Stimulated activated CD4-positive, alpha-beta T cell treated with anti-CD3 and anti-CD28 coated beads, Interleukin-1b, Interleukin-23, amount 100 ng/mL, for 24 hours (primary cell): Measurements from ENCODE around the gene EXT2.

Source experiments
- DNase-seq, 4 experiments: peaks; one replicate each; pipeline ENCODE4 v3.0.0-alpha.2; 2020; ENCODE audit warnings: low read depth in 4 of 4, low spot score in 1 of 4

EXT2 gene

DNA sequence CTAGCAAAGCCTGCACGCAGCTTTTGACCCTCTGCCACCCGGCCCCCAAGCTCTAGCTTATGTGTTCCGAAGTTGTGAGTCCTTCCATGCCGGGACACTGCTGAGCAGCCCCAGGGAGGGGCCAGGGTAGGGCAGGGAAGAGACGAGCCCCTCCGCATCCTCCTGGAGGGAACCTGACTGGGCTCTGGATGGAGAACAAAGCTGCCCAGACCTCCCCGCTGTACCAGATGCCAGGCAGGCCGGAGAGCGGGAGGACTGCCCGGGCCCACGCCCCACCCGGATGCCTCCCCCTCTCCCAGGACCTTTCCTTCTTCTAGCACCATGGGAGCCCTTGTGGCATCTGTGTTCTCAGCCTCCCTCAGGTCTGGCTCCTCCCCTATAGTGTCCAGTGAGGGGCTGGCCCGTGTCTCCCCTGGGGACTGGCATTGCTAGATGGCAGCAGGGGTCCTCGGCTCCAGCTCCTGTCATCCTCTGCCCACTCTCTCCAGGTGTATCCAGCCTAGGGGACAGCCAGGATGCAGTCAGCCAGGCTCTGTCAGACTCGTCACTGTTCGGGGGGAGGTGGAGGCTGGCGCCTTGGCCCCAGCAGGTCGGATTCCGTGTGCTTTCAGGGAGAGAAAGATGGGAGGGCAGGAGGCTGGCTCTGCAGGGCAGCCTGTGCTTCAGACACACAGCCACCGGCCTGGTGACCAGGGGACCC is 168.4 kb downstream of the EXT2 start:
- DNase-seq: no peak

DNA sequence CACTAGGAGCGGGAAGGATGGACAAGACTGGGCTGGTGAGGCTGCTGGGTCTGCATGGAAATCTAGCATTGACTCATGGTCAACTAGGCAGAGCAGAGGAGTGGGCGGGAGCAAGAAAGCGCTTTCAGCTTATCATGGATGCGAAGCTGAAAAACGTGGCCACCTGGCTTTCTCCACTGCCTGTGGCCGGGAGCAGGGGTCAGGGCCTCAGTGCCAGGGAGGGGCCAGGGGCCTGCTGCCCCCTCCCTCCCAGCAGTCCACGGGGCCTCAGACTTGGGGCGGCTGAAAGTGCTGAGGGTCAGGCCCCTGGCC is 168.9 kb downstream of the EXT2 start:
- no peak for DNase-seq

GRCh38 chr11:44264761-44265160 is 169.3 kb downstream of the EXT2 start:
- DNase-seq: no peak

GRCh38 chr11:44266056-44266780 is 170.7 kb downstream of the EXT2 start:
- no peak for DNase-seq

- DNase-seq: no peak
Observed at GRCh38 chr11:44267006-44267749, 171.7 kb downstream of the EXT2 start.

DNA sequence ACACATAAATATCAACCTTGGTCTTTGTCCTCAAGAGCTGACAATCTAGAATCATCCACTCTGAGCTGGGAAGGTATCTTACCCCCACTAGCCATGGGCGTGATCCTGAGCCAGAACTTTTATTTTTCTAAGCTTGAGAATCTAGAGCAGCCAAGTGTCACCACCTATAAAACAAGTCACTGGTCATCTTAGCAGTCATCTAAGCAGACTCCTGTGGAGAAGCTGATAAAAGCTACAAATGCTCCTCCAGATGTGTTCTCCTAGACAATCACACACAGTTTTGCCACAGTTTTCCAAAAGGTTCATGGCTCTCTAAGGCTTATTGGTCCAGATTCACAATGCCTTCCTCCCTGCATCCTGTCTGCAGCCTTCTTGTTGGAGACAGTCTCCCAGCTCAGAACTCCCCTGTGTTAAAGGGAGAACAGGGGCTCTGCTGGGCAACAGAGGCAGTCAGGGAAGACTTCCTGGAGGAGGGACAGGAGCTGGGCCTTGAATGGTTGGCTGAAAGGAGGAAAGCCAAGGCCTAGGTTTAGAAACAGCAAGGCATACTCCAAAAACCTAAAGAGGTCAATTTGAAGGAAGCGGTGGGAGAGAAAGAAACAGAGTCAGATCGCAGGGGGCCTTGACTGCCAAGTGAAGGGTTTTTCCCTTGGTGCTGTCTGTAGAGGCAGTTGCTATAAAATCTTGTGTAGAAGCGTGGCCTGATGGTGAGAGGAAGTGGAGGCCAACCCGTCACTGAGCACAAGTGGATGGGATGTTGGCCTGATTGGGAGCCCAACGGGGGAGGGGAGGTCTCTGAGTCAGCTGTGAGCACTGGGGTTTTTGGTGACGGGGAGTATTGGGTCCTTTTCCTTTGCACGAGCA is 172.5 kb downstream of the EXT2 start:
- no peak for DNase-seq

DNA sequence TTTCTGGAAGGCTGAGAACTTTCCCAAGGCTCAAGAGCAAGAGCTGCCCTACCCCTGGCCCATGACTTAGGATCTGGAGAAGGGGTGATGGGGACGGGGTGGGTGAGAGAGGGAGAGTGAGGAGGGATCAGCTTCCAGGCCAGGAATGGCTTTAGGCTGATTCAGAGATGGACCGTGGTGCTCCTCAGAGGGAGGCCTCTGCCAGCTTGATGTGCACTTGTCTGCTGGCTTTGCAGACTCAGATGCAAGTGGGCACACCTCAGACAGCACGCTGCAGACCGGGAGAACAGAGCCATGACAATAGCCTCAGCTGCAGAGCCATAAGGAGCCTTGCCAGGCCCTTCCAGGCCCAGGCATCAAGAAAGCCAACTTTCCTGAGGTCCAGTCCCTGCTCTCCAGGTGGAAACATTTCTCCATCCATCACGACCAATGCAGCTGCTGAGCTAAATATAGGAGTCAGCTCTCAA is 173.2 kb downstream of the EXT2 start:
- no peak for DNase-seq

DNA sequence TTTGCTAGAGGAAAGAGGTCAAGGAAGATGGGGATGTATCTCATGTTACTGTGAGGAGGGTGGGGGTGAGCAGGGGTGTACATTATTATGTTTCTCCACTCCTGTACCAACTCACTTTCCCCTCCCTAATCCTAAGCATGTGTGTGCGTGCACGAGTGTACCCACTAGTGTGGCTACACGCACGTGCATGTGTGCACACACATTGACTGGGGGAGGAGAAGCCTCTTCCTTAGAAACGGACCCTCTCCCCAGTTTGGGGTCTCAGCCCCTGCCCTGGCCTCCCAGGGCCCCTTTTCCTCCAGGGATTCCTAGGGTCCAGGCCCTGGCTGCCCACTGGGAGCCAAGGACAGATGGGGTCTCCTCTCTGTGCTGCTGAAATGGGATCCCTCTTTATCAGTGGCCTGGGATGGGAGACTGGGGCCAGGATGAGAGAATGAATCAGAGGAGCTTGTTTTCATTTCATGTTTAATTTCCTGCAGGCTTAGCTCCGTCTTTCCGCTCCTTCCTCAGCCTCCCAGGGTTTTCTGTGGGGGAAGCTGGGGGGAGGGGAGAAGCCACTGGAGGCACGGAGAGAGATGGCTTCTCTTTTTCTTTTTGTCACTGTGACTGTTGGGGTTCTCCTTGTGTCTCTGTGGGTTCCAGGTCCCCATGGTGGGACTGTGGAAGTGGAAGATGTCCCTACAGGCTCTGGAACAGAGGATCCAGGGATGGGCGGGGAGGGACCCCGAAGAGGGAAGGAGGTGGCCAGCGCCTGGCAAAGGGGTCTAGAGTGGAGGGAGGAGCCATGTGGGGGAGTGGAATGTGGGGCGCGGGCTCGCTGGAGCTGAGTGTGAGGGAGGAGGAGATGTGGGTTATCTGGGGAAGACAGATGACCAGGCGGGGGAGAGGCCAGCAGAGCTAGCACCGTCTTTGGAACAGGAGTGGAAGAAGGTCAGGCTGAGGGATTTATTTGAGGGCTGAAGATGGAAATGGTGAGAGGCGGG is 174.2 kb downstream of the EXT2 start:
- no peak for DNase-seq

GRCh38 chr11:44270403-44271273 is 175.2 kb downstream of the EXT2 start:
- no peak for DNase-seq

- no peak for DNase-seq
Observed at GRCh38 chr11:44271286-44271685, 175.8 kb downstream of the EXT2 start.

DNA sequence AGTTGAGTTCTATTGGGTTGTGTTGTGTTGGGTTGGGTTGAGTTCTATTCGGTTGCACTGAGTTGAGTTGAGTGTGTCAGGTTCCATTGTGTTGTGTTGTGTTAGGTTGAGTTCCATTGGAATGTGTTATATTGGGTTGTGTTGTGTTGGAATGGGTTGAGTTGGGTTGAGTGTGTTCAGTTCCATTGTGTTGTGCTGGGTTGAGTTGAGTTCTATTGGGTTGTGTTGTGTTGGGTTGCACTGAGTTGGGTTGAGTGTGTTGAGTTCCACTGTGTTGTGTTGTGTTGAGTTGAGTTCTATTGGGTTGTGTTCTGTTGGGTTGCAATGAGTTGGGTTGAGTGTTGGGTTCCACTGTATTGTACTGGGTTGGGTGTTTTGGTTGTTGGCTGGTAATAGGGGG is 178.9 kb downstream of the EXT2 start:
- DNase-seq: no peak

DNA sequence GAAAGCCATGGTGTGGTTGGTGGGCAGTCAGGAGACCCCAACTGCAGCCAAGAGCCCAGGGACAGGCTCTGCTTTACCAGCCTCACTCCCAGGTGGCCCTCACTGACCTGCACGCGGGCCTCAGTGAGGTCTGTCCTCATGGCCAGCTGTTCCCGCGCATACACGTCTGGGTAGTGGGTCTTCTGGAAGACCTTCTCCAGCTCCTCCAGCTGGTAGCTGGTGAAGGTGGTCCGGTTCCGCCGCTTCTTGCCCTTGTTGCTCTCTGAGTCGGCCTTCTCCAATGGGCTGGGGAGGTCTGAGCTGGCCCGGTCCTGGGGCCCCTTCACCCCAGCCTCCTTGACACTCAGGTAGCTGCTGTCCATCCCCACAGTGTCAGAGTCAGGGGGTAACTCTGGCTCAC is 179.8 kb downstream of the EXT2 start:
- no peak for DNase-seq

DNA sequence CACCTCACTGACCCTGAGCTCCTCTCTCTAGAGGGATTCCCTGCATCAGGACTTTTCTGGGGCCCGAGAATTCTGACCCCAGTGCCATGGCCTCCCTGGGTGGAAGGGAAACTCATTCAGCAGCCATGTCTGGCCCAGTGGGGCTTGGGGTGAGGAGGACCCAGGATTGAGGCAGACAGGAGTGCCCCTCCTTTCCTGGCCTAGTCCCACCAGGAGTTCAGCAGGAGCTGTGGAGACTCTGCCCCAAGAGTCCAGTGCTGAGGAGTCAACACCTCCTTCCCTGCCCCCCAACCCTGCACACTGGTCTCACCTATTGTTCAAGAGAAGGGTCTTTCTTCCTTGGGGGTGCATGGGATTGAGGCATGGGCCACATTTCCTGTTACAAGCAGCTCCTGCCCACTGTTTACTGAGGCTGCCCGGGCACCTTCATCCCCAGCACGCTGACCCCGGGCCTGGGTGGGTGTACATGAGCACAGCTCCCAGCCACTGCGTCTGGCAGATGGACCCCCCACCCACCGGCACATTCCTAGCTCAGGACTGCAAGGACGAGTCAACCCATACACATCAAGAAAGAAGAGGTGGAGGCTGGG is 180.6 kb downstream of the EXT2 start:
- DNase-seq: no peak

DNA sequence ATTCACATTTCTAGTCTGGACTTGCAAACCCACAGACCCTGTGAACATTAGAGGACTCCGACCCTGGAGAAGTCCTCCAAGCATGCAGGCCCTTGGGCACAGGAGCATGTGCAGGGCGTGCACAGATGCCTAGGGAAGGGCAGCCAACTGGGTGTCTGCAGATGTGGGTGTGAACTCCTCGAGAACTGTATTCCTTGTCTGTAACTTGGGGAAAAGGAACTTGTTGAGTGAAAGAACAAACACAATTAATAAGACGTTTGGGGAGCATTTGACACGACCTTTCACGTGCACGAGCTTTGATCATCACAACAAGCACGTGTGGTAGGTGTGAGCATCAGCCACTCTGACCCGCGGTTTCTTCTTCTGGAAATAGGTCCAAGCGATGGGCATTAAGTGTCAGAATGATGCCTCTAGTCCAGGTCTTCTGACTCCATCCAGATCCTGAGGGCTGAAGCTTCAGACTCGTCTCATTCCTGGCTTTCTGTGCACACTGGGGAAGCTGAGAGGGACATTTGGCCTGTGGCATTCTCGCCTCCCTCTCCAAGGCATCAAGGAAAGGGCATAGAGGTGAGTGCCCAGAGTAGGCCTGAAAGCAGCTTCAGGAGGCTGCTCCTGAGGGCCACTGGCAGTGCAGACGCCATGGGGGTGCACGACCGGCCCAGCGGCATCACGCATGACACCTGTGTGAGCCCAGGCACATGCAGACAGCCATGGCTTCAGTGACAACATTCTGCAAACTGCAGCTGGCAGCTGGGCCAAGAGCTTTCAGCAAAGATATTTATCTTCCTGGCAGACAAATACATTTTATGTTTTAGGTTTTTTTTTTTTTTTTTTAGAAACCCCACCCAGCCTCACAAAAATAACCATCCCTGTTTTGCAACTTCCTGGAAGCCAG is 182.0 kb downstream of the EXT2 start:
- DNase-seq: no peak

GRCh38 chr11:44279483-44279882 is 184.0 kb downstream of the EXT2 start:
- no peak for DNase-seq

DNA sequence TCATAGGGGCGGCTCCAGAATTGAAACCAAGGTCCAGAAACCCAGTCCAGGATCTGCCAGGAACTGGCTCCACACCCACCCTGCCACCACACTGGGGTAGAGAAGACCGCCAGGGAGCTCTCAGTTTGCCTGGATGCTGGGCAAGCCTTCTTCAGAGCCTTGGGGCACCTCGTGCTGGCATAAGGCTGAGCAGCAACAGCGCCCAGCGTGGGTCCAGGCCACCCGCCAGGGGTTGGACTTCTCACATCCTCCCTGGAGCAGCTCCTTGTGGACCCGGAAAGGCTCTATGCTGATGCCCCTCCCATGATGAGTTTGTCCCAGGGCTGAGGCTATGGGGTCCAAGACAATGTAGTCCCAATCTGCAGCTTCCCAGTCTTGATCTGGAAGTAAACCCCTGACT is 184.8 kb downstream of the EXT2 start:
- DNase-seq: no peak

DNA sequence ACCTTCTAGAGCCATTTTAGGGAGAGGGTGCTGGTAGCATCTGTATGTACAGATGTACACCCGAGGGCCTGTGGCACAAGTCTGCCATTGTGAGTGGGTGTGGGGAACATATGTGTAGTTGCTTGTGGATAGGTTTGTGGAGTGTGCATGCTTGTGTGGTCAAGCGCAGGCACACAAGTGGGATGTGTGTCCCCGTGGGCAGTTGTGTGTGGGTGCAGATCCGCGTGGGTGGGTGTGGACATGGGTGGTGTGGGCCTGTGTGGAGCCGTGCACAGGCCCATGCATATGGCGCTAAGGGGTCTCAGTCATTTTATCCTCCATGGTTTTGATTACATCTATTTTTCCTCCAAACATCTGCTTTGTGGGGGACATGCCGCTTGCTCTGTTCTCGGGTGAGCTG is 185.7 kb downstream of the EXT2 start:
- DNase-seq: no peak

- no peak for DNase-seq
Observed at GRCh38 chr11:44282620-44283019, 187.1 kb downstream of the EXT2 start.
